Measurements from ENCODE around the gene MN1.

Gene MN1

DNA sequence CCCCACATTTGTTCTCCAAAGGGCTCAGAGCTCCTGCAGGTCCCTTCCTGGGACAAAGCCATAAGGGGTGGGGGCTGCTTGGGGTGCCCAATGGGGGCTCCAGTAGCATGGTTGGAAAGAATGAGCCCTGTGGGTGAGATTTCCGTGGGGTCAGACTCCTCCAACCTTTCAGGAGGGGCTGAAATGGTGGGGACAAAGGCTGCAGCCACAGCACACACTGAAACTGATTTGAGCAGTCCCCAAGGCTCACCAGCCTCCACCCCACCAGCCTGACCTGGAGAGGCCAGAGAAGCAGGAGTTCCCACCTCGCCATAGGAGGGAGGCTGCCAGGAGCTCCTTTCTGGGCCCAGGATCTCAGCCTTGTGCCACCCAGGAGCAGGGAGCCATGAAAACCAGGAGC, 69.2 kb downstream of the MN1 start:
- no peaks in the 10 kb centered on the region for H3K9me3 ChIP-seq (ENCODE audit: insufficient read depth, low read length)
- no peaks in the 10 kb centered on the region for H3F3A ChIP-seq (ENCODE audit: insufficient read depth)
- H3K9me2 ChIP-seq (replicated peaks; ENCODE audit: insufficient read depth, low read length) = no peaks in the 10 kb centered on the region
- H3K27ac ChIP-seq (ENCODE audit: low read depth, low read length) = no peak overlapping the region
- H3K79me2 ChIP-seq (ENCODE audit: insufficient read depth, low read length) = no peaks in the 10 kb centered on the region
- H3K36me3 ChIP-seq (ENCODE audit: low read length) = no peaks in the 10 kb centered on the region
- no peak overlapping the region for H3K4me2 ChIP-seq (ENCODE audit: low read depth, low read length, poor library complexity, severe bottlenecking)
- H3K9ac ChIP-seq (ENCODE audit: low read length) = no peak overlapping the region
- no peaks in the 10 kb centered on the region for H4K20me1 ChIP-seq (ENCODE audit: low read depth, low read length)
- TF ChIP-seq, protein P1, sequence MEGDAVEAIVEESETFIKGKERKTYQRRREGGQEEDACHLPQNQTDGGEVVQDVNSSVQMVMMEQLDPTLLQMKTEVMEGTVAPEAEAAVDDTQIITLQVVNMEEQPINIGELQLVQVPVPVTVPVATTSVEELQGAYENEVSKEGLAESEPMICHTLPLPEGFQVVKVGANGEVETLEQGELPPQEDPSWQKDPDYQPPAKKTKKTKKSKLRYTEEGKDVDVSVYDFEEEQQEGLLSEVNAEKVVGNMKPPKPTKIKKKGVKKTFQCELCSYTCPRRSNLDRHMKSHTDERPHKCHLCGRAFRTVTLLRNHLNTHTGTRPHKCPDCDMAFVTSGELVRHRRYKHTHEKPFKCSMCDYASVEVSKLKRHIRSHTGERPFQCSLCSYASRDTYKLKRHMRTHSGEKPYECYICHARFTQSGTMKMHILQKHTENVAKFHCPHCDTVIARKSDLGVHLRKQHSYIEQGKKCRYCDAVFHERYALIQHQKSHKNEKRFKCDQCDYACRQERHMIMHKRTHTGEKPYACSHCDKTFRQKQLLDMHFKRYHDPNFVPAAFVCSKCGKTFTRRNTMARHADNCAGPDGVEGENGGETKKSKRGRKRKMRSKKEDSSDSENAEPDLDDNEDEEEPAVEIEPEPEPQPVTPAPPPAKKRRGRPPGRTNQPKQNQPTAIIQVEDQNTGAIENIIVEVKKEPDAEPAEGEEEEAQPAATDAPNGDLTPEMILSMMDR (IDR thresholded peaks at IDR 0.05; ENCODE audit: insufficient read depth, low read length, poor library complexity, severe bottlenecking) = no peak
- no peak for TF ChIP-seq EZH2phosphoT487 (conservative IDR thresholded peaks at IDR 0.05; ENCODE audit: low read length)
- H3K4me3 ChIP-seq (ENCODE audit: insufficient read depth, low read length, poor library complexity, severe bottlenecking) = no peak overlapping the region
- no peaks in the 10 kb centered on the region for H3K27me3 ChIP-seq (ENCODE audit: low read length)
- H2AFZ ChIP-seq (ENCODE audit: low read depth, low read length, severe bottlenecking) = no peak overlapping the region

DNA sequence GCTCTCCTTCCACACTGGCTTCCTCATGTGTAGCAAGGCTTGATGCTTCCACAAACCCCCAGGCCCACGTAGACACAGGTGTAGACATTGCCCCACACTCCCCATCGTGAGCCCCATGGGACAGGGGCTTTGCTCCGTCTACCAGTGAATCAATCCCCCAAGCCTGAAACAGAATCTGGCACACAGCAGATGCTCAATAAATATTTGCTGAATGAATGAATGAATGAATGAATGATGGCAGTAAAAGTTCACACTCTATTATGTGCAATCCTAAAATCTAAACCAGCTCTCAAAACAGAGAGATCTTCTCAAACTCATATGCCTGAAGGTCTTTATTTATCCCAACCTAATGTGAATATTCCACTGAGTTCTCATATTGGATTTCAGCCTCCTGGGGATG, 69.9 kb downstream of the MN1 start:
- Histone ChIP-seq H3K4me2 (ENCODE audit: low read depth, low read length, poor library complexity, severe bottlenecking) (no peak overlapping the region), H3K79me2 (ENCODE audit: insufficient read depth, low read length) (no peaks in the 10 kb centered on the region), H3K9me2 (replicated peaks; ENCODE audit: insufficient read depth, low read length) (no peaks in the 10 kb centered on the region), H3K27ac (ENCODE audit: low read depth, low read length) (no peak overlapping the region), H4K20me1 (ENCODE audit: low read depth, low read length) (no peaks in the 10 kb centered on the region), H3K9me3 (ENCODE audit: insufficient read depth, low read length) (no peaks in the 10 kb centered on the region), H3K36me3 (ENCODE audit: low read length) (no peaks in the 10 kb centered on the region), H3K27me3 (ENCODE audit: low read length) (no peaks in the 10 kb centered on the region), H2AFZ (ENCODE audit: low read depth, low read length, severe bottlenecking) (no peak overlapping the region), H3K9ac (ENCODE audit: low read length) (no peak overlapping the region), H3K4me3 (ENCODE audit: insufficient read depth, low read length, poor library complexity, severe bottlenecking) (no peak overlapping the region), H3F3A (ENCODE audit: insufficient read depth) (no peaks in the 10 kb centered on the region)
- TF ChIP-seq, protein P1 (IDR thresholded peaks at IDR 0.05; ENCODE audit: insufficient read depth, low read length, poor library complexity, severe bottlenecking) = no peak
- no peak for TF ChIP-seq EZH2phosphoT487 (conservative IDR thresholded peaks at IDR 0.05; ENCODE audit: low read length)

DNA sequence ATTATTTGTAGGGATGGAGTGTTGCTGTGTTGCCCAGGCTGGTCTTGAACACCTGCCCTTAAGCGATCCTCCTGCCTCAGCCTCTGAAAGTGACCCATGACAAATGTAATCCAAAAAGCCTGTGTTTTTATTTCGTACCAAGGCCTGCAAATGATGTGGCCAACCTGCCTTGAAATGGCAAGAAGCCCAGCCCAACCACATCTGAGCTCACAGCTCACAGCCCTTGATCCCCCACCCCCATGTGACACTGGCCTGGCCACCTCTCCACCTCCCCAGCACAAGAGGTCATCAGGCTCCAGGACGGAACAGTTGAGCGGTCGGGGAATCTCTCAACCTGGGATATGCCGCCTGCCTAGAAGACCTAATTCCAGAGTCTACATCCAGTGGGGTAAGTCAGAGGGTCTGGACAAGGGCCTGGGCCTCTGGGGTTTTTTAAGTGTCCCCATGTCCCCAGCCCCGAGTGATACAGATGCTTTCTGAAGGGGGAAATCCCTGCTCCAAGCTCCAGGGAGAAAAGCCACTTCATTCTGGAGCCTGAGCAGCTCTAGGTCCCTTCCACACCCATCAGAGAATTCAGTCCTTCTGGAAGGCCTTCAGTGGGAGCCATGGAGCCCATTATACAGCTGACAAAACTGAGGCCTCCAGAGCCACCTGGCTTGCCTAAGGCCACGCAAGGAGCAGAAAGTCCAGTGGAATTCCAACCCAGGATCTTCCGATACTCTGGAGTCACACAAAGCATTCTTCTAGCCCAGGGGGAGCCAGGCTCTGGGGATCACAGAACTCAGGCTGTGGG, 70.7 kb downstream of the MN1 start:
- TF ChIP-seq EZH2phosphoT487 (conservative IDR thresholded peaks at IDR 0.05; ENCODE audit: low read length) = no peak
- TF ChIP-seq, protein P1 (IDR thresholded peaks at IDR 0.05; ENCODE audit: insufficient read depth, low read length, poor library complexity, severe bottlenecking) = no peak
- no peaks in the 10 kb centered on the region for H3K9me3 ChIP-seq (ENCODE audit: insufficient read depth, low read length)
- no peak overlapping the region for H3K9ac ChIP-seq (ENCODE audit: low read length)
- H3K79me2 ChIP-seq (ENCODE audit: insufficient read depth, low read length) = no peaks in the 10 kb centered on the region
- H3K27me3 ChIP-seq (ENCODE audit: low read length) = no peaks in the 10 kb centered on the region
- H3K36me3 ChIP-seq (ENCODE audit: low read length) = no peaks in the 10 kb centered on the region
- H3K9me2 ChIP-seq (replicated peaks; ENCODE audit: insufficient read depth, low read length) = no peaks in the 10 kb centered on the region
- H4K20me1 ChIP-seq (ENCODE audit: low read depth, low read length) = no peaks in the 10 kb centered on the region
- H3K4me2 ChIP-seq (ENCODE audit: low read depth, low read length, poor library complexity, severe bottlenecking) = no peak overlapping the region
- no peaks in the 10 kb centered on the region for H3F3A ChIP-seq (ENCODE audit: insufficient read depth)
- H3K27ac ChIP-seq (ENCODE audit: low read depth, low read length) = no peak overlapping the region
- no peak overlapping the region for H3K4me3 ChIP-seq (ENCODE audit: insufficient read depth, low read length, poor library complexity, severe bottlenecking)
- H2AFZ ChIP-seq (ENCODE audit: low read depth, low read length, severe bottlenecking) = no peak overlapping the region

All from SU-DHL-6 (cell line).